PC-3 (cell line): Measurements from ENCODE around the gene IQGAP1. TPM values are rescaled to one million over a fixed set of nuclear protein-coding genes. Genes with fewer than 3 reads are reported as not detected.

ENCODE experiments used
- ATAC-seq: fragments of 200-7000 bp; cut with Tn5 transposase; 2 replicates; pipeline ENCODE4 v1.9.1; 2020; ENCODE audit warnings: mild to moderate bottlenecking, moderate library complexity
- BruUV-seq: library from RNA; stranded (reverse); fragments of 400-500 nt; replicated peaks from 2 replicates; lab custom pipeline; 2021; lab: Mats Ljungman, UMichigan
- CTCF ChIA-PET: fragments of 300-600 bp; sonication (Branson Sonifier 250); formaldehyde crosslinking; loops from one replicate; lab custom pipeline; 2022; ENCODE audit warnings: antibody characterized with exemption; lab: Charles Lee
- POLR2A ChIA-PET: fragments of 300-600 bp; sonication (Branson Sonifier 250); formaldehyde crosslinking; loops from one replicate; lab custom pipeline; 2022; ENCODE audit warnings: antibody characterized with exemption; ENCODE audit not compliant: unreplicated experiment; lab: Charles Lee
- DNase-seq: peaks from one replicate; pipeline ENCODE4 v3.0.0-alpha.2; 2015
- H2AFZ ChIP-seq: fragments of 300-600 bp; sonication (generic); 2 replicates; pipeline ENCODE4 v1.6.0; 2016; ENCODE audit warnings: antibody characterized with exemption, low read length
- H3F3A ChIP-seq: fragments of 300-600 bp; sonication (generic); one replicate; pipeline ENCODE4 v1.6.0; 2017; ENCODE audit warnings: antibody characterized with exemption, low read length, control low read depth, mild to moderate bottlenecking; ENCODE audit not compliant: unreplicated experiment
- H3K27ac ChIP-seq: fragments of 300-600 bp; sonication (generic); 2 replicates; pipeline ENCODE4 v1.5.1; 2016; ENCODE audit warnings: mild to moderate bottlenecking, low read length
- H3K27me3 ChIP-seq: fragments of 300-600 bp; sonication (generic); 2 replicates; pipeline ENCODE4 v1.6.1; 2016; ENCODE audit warnings: low read length, mixed read lengths
- H3K36me3 ChIP-seq: fragments of 300-600 bp; sonication (generic); 2 replicates; pipeline ENCODE4 v1.6.1; 2016; ENCODE audit warnings: low read depth, mixed run types, low read length, mixed read lengths
- H3K4me1 ChIP-seq: fragments of 300-600 bp; sonication (generic); 2 replicates; pipeline ENCODE4 v1.5.1; 2016; ENCODE audit warnings: low read length; ENCODE audit not compliant: insufficient read depth
- H3K4me2 ChIP-seq: fragments of 300-600 bp; sonication (generic); 2 replicates; pipeline ENCODE4 v1.6.0; 2016; ENCODE audit warnings: low read length
- H3K4me3 ChIP-seq: fragments of 300-600 bp; sonication (generic); 2 replicates; pipeline ENCODE4 v1.5.1; 2016; ENCODE audit warnings: mild to moderate bottlenecking, low read length, mixed read lengths
- H3K79me2 ChIP-seq: fragments of 300-600 bp; sonication (generic); 2 replicates; pipeline ENCODE4 v1.6.1; 2017; ENCODE audit warnings: low read length, mixed read lengths
- H3K9ac ChIP-seq: fragments of 300-600 bp; sonication (generic); 2 replicates; pipeline ENCODE4 v1.6.0; 2016; ENCODE audit warnings: mild to moderate bottlenecking, low read length
- H3K9me2 ChIP-seq: fragments of 300-600 bp; sonication (generic); replicated peaks from 2 replicates; pipeline ENCODE4 v1.6.1; 2016; ENCODE audit warnings: mixed run types, low read length, mixed read lengths
- H3K9me3 ChIP-seq: fragments of 300-600 bp; sonication (generic); 2 replicates; pipeline ENCODE4 v1.6.1; 2016; ENCODE audit warnings: low read length, mixed read lengths
- H4K20me1 ChIP-seq: fragments of 300-600 bp; sonication (generic); 2 replicates; pipeline ENCODE4 v1.6.1; 2016; ENCODE audit warnings: low read length, mixed read lengths
- CTCF ChIP-seq: fragments of 300-600 bp; sonication (generic); conservative IDR thresholded peaks from 2 replicates; pipeline ENCODE4 v1.5.1; 2017; ENCODE audit warnings: antibody characterized with exemption, low read depth, mild to moderate bottlenecking, low read length
- EZH2 ChIP-seq: fragments of 300-600 bp; sonication (generic); IDR thresholded peaks from one replicate; pipeline ENCODE4 v1.6.1; 2017; ENCODE audit warnings: antibody characterized with exemption, mild to moderate bottlenecking, low read length; ENCODE audit not compliant: unreplicated experiment
- EZH2phosphoT487 ChIP-seq: fragments of 300-600 bp; sonication (generic); IDR thresholded peaks from 2 replicates; pipeline ENCODE4 v1.6.1; 2018; ENCODE audit warnings: mild to moderate bottlenecking, antibody characterized with exemption, low read length, borderline replicate concordance
- intact Hi-C: fragments of 100-400 bp; cut with micrococcal nuclease; formaldehyde crosslinking; loops from 2 replicates; pipeline ENCODE4 v1.9.0; 2023
- total RNA-seq: library from RNA; depleted of rRNA; stranded (reverse); fragments of >200 nt; gene quantifications from 2 replicates; pipeline ENCODE4 v1.2.3, GENCODE V29; 2014

The IQGAP1 gene
- total RNA-seq, 1 experiment from 2014 or later = 139 TPM

GRCh38 chr15:90493647-90494046 lies 105.6 kb downstream of the IQGAP1 start:
- H3K9me3 ChIP-seq = no peaks in the 10 kb centered on the region
- peaks cover 18% of the 10 kb centered on the region for H3K4me1 ChIP-seq
- no peak for TF ChIP-seq EZH2
- no peak for TF ChIP-seq EZH2phosphoT487
- no peak for TF ChIP-seq CTCF
- no TSS peak for BruUV-seq
- no peak overlapping the region for H3K9ac ChIP-seq
- H3K36me3 ChIP-seq = peaks cover 44% of the 10 kb centered on the region
- no peak overlapping the region for H3K27ac ChIP-seq
- H3K4me2 ChIP-seq = no peak overlapping the region
- no peak overlapping the region for H2AFZ ChIP-seq
- no peak for DNase-seq
- POLR2A ChIA-PET = no interaction called here
- H3K79me2 ChIP-seq = no peaks in the 10 kb centered on the region
- no peak overlapping the region for H3K4me3 ChIP-seq
- H3F3A ChIP-seq = no peaks in the 10 kb centered on the region
- no peaks in the 10 kb centered on the region for H3K27me3 ChIP-seq
- no peaks in the 10 kb centered on the region for H4K20me1 ChIP-seq
- CTCF ChIA-PET = no interaction called here
- no peaks in the 10 kb centered on the region for H3K9me2 ChIP-seq
- intact Hi-C loops = no loop called here
- ATAC-seq = no peak

- BruUV-seq = no TSS peak
- Histone ChIP-seq H2AFZ (no peak overlapping the region), H3K27ac (no peak overlapping the region), H3K9ac (no peak overlapping the region), H3K4me3 (no peak overlapping the region), H3F3A (no peaks in the 10 kb centered on the region), H3K9me2 (no peaks in the 10 kb centered on the region), H3K4me2 (no peak overlapping the region), H3K9me3 (no peaks in the 10 kb centered on the region), H3K79me2 (no peaks in the 10 kb centered on the region), H3K4me1 (peaks cover 12% of the 10 kb centered on the region), H4K20me1 (no peaks in the 10 kb centered on the region), H3K36me3 (peaks cover 49% of the 10 kb centered on the region), H3K27me3 (no peaks in the 10 kb centered on the region)
- DNase-seq (no peak), ATAC-seq (no peak)
- POLR2A ChIA-PET = no interaction called here
- CTCF ChIA-PET = no interaction called here
- TF ChIP-seq CTCF (no peak), EZH2phosphoT487 (no peak), EZH2 (no peak)
- intact Hi-C loops = no loop called here
Measured at GRCh38 chr15:90495067-90495466, 107.0 kb downstream of the IQGAP1 start.

GRCh38 chr15:90496791-90497190 lies 108.7 kb downstream of the IQGAP1 start:
- H3K9ac ChIP-seq = no peak overlapping the region
- no peak overlapping the region for H2AFZ ChIP-seq
- H4K20me1 ChIP-seq = no peaks in the 10 kb centered on the region
- intact Hi-C loops = no loop called here
- CTCF ChIA-PET = no interaction called here
- no peak overlapping the region for H3K4me3 ChIP-seq
- DNase-seq = no peak
- no peaks in the 10 kb centered on the region for H3K9me3 ChIP-seq
- H3K4me2 ChIP-seq = no peak overlapping the region
- H3K36me3 ChIP-seq = peaks cover 57% of the 10 kb centered on the region
- H3K27ac ChIP-seq = no peak overlapping the region
- POLR2A ChIA-PET = no interaction called here
- BruUV-seq = no TSS peak
- TF ChIP-seq EZH2 (no peak), EZH2phosphoT487 (no peak), CTCF (no peak)
- H3F3A ChIP-seq = no peaks in the 10 kb centered on the region
- H3K4me1 ChIP-seq = peaks cover 12% of the 10 kb centered on the region
- ATAC-seq = no peak
- no peaks in the 10 kb centered on the region for H3K27me3 ChIP-seq
- H3K79me2 ChIP-seq = no peaks in the 10 kb centered on the region
- H3K9me2 ChIP-seq = no peaks in the 10 kb centered on the region
